Ishikawa (cell line): ENCODE data around the gene ADAM33.

Experiments
- CEBPB ChIP-seq: IDR thresholded peaks from 2 replicates; pipeline ENCODE4 v1.6.1; 2012
- EP300 ChIP-seq: IDR thresholded peaks from 2 replicates; pipeline ENCODE4 v1.6.1; 2012; ENCODE audit warnings: borderline replicate concordance
- YY1 ChIP-seq: IDR thresholded peaks from 2 replicates; pipeline ENCODE4 v1.6.1; 2012; ENCODE audit warnings: low read depth

- TF ChIP-seq EP300, result no peak
- no peak for TF ChIP-seq CEBPB
- no peak for TF ChIP-seq YY1
Observed at GRCh38 chr20:3674995-3675900, 6.6 kb downstream of the ADAM33 start.
